GM23338 (cell line): ENCODE results near the gene MICALL2. TPM values are rescaled to one million over a fixed set of nuclear protein-coding genes. Genes with fewer than 3 reads are reported as not detected.

Source experiments
- EZH2 ChIP-seq: fragments of 200-600 bp; sonication (generic); IDR thresholded peaks from one replicate; pipeline ENCODE4 v1.8.0; 2017; ENCODE audit warnings: antibody characterized with exemption, mild to moderate bottlenecking, low read depth; ENCODE audit not compliant: unreplicated experiment
- REST ChIP-seq: IDR thresholded peaks from one replicate; pipeline ENCODE4 v1.6.1; 2018; ENCODE audit warnings: antibody characterized with exemption; ENCODE audit not compliant: unreplicated experiment
- polyA plus RNA-seq: library from polyadenylated mRNA; unstranded; fragments of >200 nt; fragmentation: Nextera tagmentation; extraction: Ambion mirVana; gene quantifications from 2 replicates; pipeline ENCODE4 v1.2.1, GENCODE V29; 2016
- total RNA-seq: library from RNA; depleted of rRNA; stranded (reverse); fragments of >200 nt; shearing (Covaris generic); gene quantifications from 2 replicates; pipeline ENCODE4 v1.2.3, GENCODE V29; 2014; rRNA removed
- TF ChIP-seq, protein P1 (sequence below): fragments of 250-450 bp; sonication (Bioruptor Pico); IDR thresholded peaks from 2 replicates; pipeline ENCODE4 v1.5.0; 2020; ENCODE audit warnings: mild to moderate bottlenecking, moderate library complexity

MICALL2 gene
- total and polyA plus RNA-seq, 2 experiments from 2014 or later: 7.0 to 13.0 TPM

- TF ChIP-seq, protein P1, sequence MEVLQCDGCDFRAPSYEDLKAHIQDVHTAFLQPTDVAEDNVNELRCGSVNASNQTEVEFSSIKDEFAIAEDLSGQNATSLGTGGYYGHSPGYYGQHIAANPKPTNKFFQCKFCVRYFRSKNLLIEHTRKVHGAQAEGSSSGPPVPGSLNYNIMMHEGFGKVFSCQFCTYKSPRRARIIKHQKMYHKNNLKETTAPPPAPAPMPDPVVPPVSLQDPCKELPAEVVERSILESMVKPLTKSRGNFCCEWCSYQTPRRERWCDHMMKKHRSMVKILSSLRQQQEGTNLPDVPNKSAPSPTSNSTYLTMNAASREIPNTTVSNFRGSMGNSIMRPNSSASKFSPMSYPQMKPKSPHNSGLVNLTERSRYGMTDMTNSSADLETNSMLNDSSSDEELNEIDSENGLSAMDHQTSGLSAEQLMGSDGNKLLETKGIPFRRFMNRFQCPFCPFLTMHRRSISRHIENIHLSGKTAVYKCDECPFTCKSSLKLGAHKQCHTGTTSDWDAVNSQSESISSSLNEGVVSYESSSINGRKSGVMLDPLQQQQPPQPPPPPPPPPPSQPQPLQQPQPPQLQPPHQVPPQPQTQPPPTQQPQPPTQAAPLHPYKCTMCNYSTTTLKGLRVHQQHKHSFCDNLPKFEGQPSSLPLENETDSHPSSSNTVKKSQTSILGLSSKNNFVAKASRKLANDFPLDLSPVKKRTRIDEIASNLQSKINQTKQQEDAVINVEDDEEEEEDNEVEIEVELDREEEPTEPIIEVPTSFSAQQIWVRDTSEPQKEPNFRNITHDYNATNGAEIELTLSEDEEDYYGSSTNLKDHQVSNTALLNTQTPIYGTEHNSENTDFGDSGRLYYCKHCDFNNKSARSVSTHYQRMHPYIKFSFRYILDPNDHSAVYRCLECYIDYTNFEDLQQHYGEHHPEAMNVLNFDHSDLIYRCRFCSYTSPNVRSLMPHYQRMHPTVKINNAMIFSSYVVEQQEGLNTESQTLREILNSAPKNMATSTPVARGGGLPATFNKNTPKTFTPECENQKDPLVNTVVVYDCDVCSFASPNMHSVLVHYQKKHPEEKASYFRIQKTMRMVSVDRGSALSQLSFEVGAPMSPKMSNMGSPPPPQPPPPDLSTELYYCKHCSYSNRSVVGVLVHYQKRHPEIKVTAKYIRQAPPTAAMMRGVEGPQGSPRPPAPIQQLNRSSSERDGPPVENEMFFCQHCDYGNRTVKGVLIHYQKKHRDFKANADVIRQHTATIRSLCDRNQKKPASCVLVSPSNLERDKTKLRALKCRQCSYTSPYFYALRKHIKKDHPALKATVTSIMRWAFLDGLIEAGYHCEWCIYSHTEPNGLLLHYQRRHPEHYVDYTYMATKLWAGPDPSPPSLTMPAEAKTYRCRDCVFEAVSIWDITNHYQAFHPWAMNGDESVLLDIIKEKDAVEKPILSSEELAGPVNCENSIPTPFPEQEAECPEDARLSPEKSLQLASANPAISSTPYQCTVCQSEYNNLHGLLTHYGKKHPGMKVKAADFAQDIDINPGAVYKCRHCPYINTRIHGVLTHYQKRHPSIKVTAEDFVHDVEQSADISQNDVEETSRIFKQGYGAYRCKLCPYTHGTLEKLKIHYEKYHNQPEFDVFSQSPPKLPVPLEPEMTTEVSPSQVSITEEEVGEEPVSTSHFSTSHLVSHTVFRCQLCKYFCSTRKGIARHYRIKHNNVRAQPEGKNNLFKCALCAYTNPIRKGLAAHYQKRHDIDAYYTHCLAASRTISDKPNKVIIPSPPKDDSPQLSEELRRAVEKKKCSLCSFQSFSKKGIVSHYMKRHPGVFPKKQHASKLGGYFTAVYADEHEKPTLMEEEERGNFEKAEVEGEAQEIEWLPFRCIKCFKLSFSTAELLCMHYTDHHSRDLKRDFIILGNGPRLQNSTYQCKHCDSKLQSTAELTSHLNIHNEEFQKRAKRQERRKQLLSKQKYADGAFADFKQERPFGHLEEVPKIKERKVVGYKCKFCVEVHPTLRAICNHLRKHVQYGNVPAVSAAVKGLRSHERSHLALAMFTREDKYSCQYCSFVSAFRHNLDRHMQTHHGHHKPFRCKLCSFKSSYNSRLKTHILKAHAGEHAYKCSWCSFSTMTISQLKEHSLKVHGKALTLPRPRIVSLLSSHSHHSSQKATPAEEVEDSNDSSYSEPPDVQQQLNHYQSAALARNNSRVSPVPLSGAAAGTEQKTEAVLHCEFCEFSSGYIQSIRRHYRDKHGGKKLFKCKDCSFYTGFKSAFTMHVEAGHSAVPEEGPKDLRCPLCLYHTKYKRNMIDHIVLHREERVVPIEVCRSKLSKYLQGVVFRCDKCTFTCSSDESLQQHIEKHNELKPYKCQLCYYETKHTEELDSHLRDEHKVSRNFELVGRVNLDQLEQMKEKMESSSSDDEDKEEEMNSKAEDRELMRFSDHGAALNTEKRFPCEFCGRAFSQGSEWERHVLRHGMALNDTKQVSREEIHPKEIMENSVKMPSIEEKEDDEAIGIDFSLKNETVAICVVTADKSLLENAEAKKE (CRISPR knock-in tag): no peak
- TF ChIP-seq REST (no peak), EZH2 (no peak)
These were observed 74.0 kb downstream of the MICALL2 start (continued) for GRCh38 chr7:1385086-1385808.

Other genes starting within 250 kb of the MICALL2 start
- gene UNCX, start 226.6 kb downstream of the MICALL2 start, total RNA-seq: not detected in 2 replicates
- not detected in 2 replicates for gene UNCX, start 226.6 kb downstream of the MICALL2 start, polyA plus RNA-seq
- 81.1 and 111 TPM in 2 replicates for gene INTS1, start 44.9 kb upstream of the MICALL2 start, total RNA-seq
- gene INTS1, start 44.9 kb upstream of the MICALL2 start, polyA plus RNA-seq: 31.4 and 35.1 TPM in 2 replicates
- 14.2 and 19.3 TPM in 2 replicates for gene MAFK, start 71.2 kb upstream of the MICALL2 start, total RNA-seq
- gene MAFK, start 71.2 kb upstream of the MICALL2 start, polyA plus RNA-seq: 4.4 and 5.1 TPM in 2 replicates
- 0.04 and 0.66 TPM in 2 replicates for gene TMEM184A, start 96.7 kb upstream of the MICALL2 start, total RNA-seq
- gene TMEM184A, start 96.7 kb upstream of the MICALL2 start, polyA plus RNA-seq: 0.03 and 0.18 TPM in 2 replicates
- gene PSMG3, start 110.6 kb upstream of the MICALL2 start, total RNA-seq: 28.3 and 32.0 TPM in 2 replicates
- 84.8 and 93.6 TPM in 2 replicates for gene PSMG3, start 110.6 kb upstream of the MICALL2 start, polyA plus RNA-seq
- 3.5 and 5.0 TPM in 2 replicates for gene ELFN1, start 210.8 kb upstream of the MICALL2 start, total RNA-seq
- 0.08 and 0.09 TPM in 2 replicates for gene ELFN1, start 210.8 kb upstream of the MICALL2 start, polyA plus RNA-seq